Right lobe of liver (tissue), 4 donors: Measurements from ENCODE around the gene CBFA2T2.

Experiments
- CTCF ChIP-seq, 4 donors: fragments of 200-600 bp in 3 of 4; fragments of 450-650 bp in 1 of 4; IDR thresholded peaks; one replicate each; pipeline versions ENCODE4 v1.5.1 to v1.8.0; 2016 to 2022; ENCODE audit warnings: antibody characterized with exemption in 4 of 4, mild to moderate bottlenecking in 2 of 4
- POLR2A ChIP-seq: fragments of 450-650 bp; IDR thresholded peaks from one replicate; pipeline ENCODE4 v1.6.1; 2017; ENCODE audit warnings: antibody characterized with exemption, mild to moderate bottlenecking
- donor health status: DM: no; HTN: no; CAD: no.
- donor health status: DM: no; HTN: no; CAD: no.
- donor health status: DM: no; HTN: yes; CAD: no.

GRCh38 chr20:33463332-33464101 lies 26.4 kb upstream of the CBFA2T2 start:
- TF ChIP-seq CTCF (IDR thresholded peaks at IDR 0.05), result no peak
- no peak for TF ChIP-seq POLR2A
